ENCODE results near the gene NLN.

The NLN gene

GRCh38 chr5:65873181-65873750 lies 151.3 kb downstream of the NLN start:
- DNase-seq (ENCODE audit: low read depth) = peak; percentile 72

- DNase-seq (ENCODE audit: low read depth) = peak; percentile 80
Observed at GRCh38 chr5:65874241-65874640, 152.2 kb downstream of the NLN start.

- no peak for DNase-seq (ENCODE audit: low read depth)
Observed at GRCh38 chr5:65876496-65876895, 154.5 kb downstream of the NLN start.

GRCh38 chr5:65876970-65877369 lies 155.0 kb downstream of the NLN start:
- no peak for DNase-seq (ENCODE audit: low read depth)
